Panc1 (cell line): Measurements from ENCODE around the gene CTNND2.

ENCODE experiments used
- CTCF ChIP-seq: fragments of 450-650 bp; IDR thresholded peaks from 2 replicates; pipeline ENCODE4 v1.5.1; 2017; ENCODE audit warnings: mild to moderate bottlenecking
- POLR2AphosphoS5 ChIP-seq: IDR thresholded peaks from 2 replicates; pipeline ENCODE4 v1.6.1; 2012; ENCODE audit warnings: mild to moderate bottlenecking, low read depth, low read length, moderate library complexity

- TF ChIP-seq CTCF (no peak), POLR2AphosphoS5 (no peak)
Measured at GRCh38 chr5:11904265-11904906, at the start of gene CTNND2.
